ENCODE data around the gene IGIP. TPM values are rescaled to one million over a fixed set of nuclear protein-coding genes. Genes with fewer than 3 reads are reported as not detected.

The IGIP gene
- total and polyA plus RNA-seq, 2 of the 8 experiments (the other 6 are each of a cell fraction or from before 2014, with no cell fraction given): 0.32 to 0.69 TPM

GRCh38 chr5:140083650-140084049 is 42.1 kb upstream of the IGIP start:
- no peak overlapping the region for H4K5ac ChIP-seq (ENCODE audit: insufficient read length, low read depth, low read length)
- WGBS, 2 experiments (ENCODE audit: extremely low coverage in 1 of 2, insufficient coverage in 1 of 2, insufficient read length in 1 of 2, insufficient replicate concordance in 2 of 2, low coverage in 1 of 2, low lambda C conversion rate in 2 of 2, missing lambda C conversion rate in 1 of 2): 72% methylated on average over 1 of the region's 1 CpG; no CpG with 5 or more reads in 1 of the 2 experiments
- CTCF ChIA-PET (ENCODE audit: partially characterized antibody): interaction anchor here (1.0 kb wide), 1 partner anchor 11 kb away, joined by 3 read pairs; no protein-coding TSS in a partner anchor

More at GRCh38 chr5:140083650-140084049, 42.1 kb upstream of the IGIP start:
- no peak overlapping the region for H2BK15ac ChIP-seq (ENCODE audit: low read length)
- H3K18ac ChIP-seq (ENCODE audit: extremely low read depth, low read length): no peak overlapping the region
- no peak overlapping the region for H4K8ac ChIP-seq (ENCODE audit: extremely low read depth, insufficient read depth, low read length)
- no peak overlapping the region for H3K23ac ChIP-seq (ENCODE audit: insufficient read length)
- TF ChIP-seq SAP30 (IDR thresholded peaks at IDR 0.05; ENCODE audit: insufficient read depth, insufficient replicate concordance, low read length) (no peak), RAD21 (IDR thresholded peaks at IDR 0.05 in 1 of 2, conservative IDR thresholded peaks at IDR 0.05 in 1 of 2; ENCODE audit: low read depth in 2 of 2, low read length in 2 of 2) (no peak)
- no peaks in the 10 kb centered on the region for H3K9me3 ChIP-seq (ENCODE audit: insufficient read depth in 2 of 2, low read depth in 1 of 2, low read length in 1 of 2)
- no peak overlapping the region for H3K27ac ChIP-seq (ENCODE audit: low read depth, low read length)
- H2AFZ ChIP-seq (ENCODE audit: low read length): no peak overlapping the region
- POLR2A ChIA-PET (ENCODE audit: partially characterized antibody): no interaction called here
- H2BK12ac ChIP-seq (ENCODE audit: low read depth, low read length): no peak overlapping the region
- H3K27me3 ChIP-seq (replicated peaks in 1 of 4; ENCODE audit: control insufficient read depth in 3 of 4, extremely low read depth in 1 of 4, insufficient read depth in 3 of 4, low read length in 3 of 4): no peaks in the 10 kb centered on the region
- H3K4ac ChIP-seq (replicated peaks; ENCODE audit: insufficient read length, low read depth, low read length): no peak overlapping the region
- no peak overlapping the region for H3K4me2 ChIP-seq (ENCODE audit: insufficient read depth in 1 of 2, low read depth in 2 of 2, low read length in 2 of 2)
- no peaks in the 10 kb centered on the region for H3K23me2 ChIP-seq (ENCODE audit: low read depth, low read length)
- H2BK120ac ChIP-seq (replicated peaks; ENCODE audit: low read depth, low read length): no peak overlapping the region
- H3K56ac ChIP-seq (replicated peaks; ENCODE audit: insufficient read length, low read depth, low read length): no peak overlapping the region
- H4K91ac ChIP-seq (replicated peaks; ENCODE audit: insufficient read length, low read length): no peak overlapping the region
- no peak overlapping the region for H2BK5ac ChIP-seq (ENCODE audit: low read depth, low read length)
- peaks cover 0 to 4% (median 2%) of the 10 kb centered on the region in 4 experiments; a peak in 1 of 7 replicates for H3K4me1 ChIP-seq (replicated peaks in 1 of 4; ENCODE audit: control insufficient read depth in 3 of 4, insufficient read depth in 4 of 4, low read length in 3 of 4)
- H3K9ac ChIP-seq (replicated peaks in 1 of 4; ENCODE audit: extremely low read depth in 1 of 4, low read depth in 3 of 4, low read length in 3 of 4): no peak overlapping the region
- no peaks in the 10 kb centered on the region for H3K79me1 ChIP-seq (ENCODE audit: low read depth, low read length)
- FAIRE-seq: no peak
- no peaks in the 10 kb centered on the region for H3K79me2 ChIP-seq (ENCODE audit: control insufficient read depth in 1 of 2, insufficient read depth in 2 of 2, low read length in 2 of 2)
- H3K14ac ChIP-seq (ENCODE audit: insufficient read length): no peak overlapping the region
- no peak for DNase-seq (ENCODE audit: low read depth in 1 of 2, low spot score in 2 of 2)
- H3K4me3 ChIP-seq (ENCODE audit: extremely low read depth in 1 of 4, insufficient read depth in 2 of 4, low read depth in 3 of 4, low read length in 4 of 4): no peak overlapping the region
- H4K20me1 ChIP-seq (replicated peaks in 1 of 2; ENCODE audit: control insufficient read depth in 1 of 2, insufficient read depth in 2 of 2, low read length in 2 of 2): no peaks in the 10 kb centered on the region
- H3K36me3 ChIP-seq (ENCODE audit: control insufficient read depth in 2 of 4, insufficient read depth in 4 of 4, low read length in 3 of 4): no peaks in the 10 kb centered on the region
- no peak overlapping the region for H2AK5ac ChIP-seq (ENCODE audit: low read depth, low read length)
- H2BK20ac ChIP-seq (ENCODE audit: low read length): no peak overlapping the region

All from H1 (cell line).